DOHH2 (cell line): ENCODE data around the gene RXRA.

ENCODE experiments used
- CTCF ChIP-seq: fragments of 200-600 bp; sonication (generic); IDR thresholded peaks from one replicate; pipeline ENCODE4 v1.5.1; 2014; ENCODE audit warnings: antibody characterized with exemption, mild to moderate bottlenecking, low read depth, low read length; ENCODE audit not compliant: poor library complexity, severe bottlenecking
- EZH2phosphoT487 ChIP-seq: fragments of 200-600 bp; sonication (generic); IDR thresholded peaks from 2 replicates; pipeline ENCODE4 v1.6.1; 2017; ENCODE audit warnings: borderline replicate concordance, mild to moderate bottlenecking, antibody characterized with exemption, low read length, moderate library complexity, mixed read lengths

GRCh38 chr9:134404376-134405358 lies 78.4 kb downstream of the RXRA start:
- no peak for TF ChIP-seq CTCF
- no peak for TF ChIP-seq EZH2phosphoT487
